ENCODE measurements around the gene FOXB1. TPM values are rescaled to one million over a fixed set of nuclear protein-coding genes. Genes with fewer than 3 reads are reported as not detected.

FOXB1 gene
- total RNA-seq, 1 experiment from 2014 or later, result 0.64 TPM

- Histone ChIP-seq H3K27ac (ENCODE audit: low read length) (no peak overlapping the region), H3K27me3 (ENCODE audit: control insufficient read depth, insufficient read depth, low read length) (peaks cover 50% of the 10 kb centered on the region), H3K9me3 (ENCODE audit: control insufficient read depth, insufficient read depth, low read depth, low read length) (no peaks in the 10 kb centered on the region), H3K4me1 (ENCODE audit: control insufficient read depth, insufficient read depth, low read length) (peaks cover 14% of the 10 kb centered on the region), H3K4me3 (ENCODE audit: low read depth in 2 of 2, low read length in 2 of 2) (peak overlapping the region; percentile 51 to 78), H3K36me3 (ENCODE audit: control insufficient read depth, insufficient read depth, low read length) (no peaks in the 10 kb centered on the region; the same call in 1 of the 2 replicates)
- in situ Hi-C loops (cut with HindIII; ENCODE audit: low pct_unique_long_range_greater_than_20kb, low sequenced_read_pairs) (no loop called here), intact Hi-C loops (cut with micrococcal nuclease; ENCODE audit: unreplicated experiment) (loop anchor here (10.0 kb wide), 1 partner anchor 110 kb away; no protein-coding TSS in a partner anchor)
- ChIA-PET CTCF (no interaction called here), POLR2A (no interaction called here)
- no peak for TF ChIP-seq SIN3A (IDR thresholded peaks at IDR 0.05; ENCODE audit: borderline replicate concordance, insufficient read depth, low read depth, low read length)
- TF ChIP-seq REST (IDR thresholded peaks at IDR 0.05; ENCODE audit: insufficient read depth in 1 of 2, low read depth in 2 of 2, low read length in 1 of 2), result no peak
- no peak for TF ChIP-seq CTCF (IDR thresholded peaks at IDR 0.05)
- no peak for TF ChIP-seq TCF7L2 (IDR thresholded peaks at IDR 0.05; ENCODE audit: low read depth, low read length)
- no peak for TF ChIP-seq POLR2AphosphoS5 (IDR thresholded peaks at IDR 0.05; ENCODE audit: low read depth, low read length)
- ATAC-seq, result peak; percentile 53
- no peak for DNase-seq (ENCODE audit: low read depth, low spot score)
- no TSS peak for BruUV-seq (replicated peaks)
Observed at GRCh38 chr15:60004846-60005351, 788 bp downstream of the FOXB1 start.

GRCh38 chr15:60005352-60006202 is 1.5 kb downstream of the FOXB1 start:
- CTCF ChIA-PET, result no interaction called here
- DNase-seq (ENCODE audit: low read depth, low spot score) (no peak), ATAC-seq (no peak)
- Histone ChIP-seq H3K9me3 (ENCODE audit: control insufficient read depth, insufficient read depth, low read depth, low read length) (no peaks in the 10 kb centered on the region), H3K4me3 (ENCODE audit: low read depth in 2 of 2, low read length in 2 of 2) (peak overlapping the region; percentile 51 to 78), H3K36me3 (ENCODE audit: control insufficient read depth, insufficient read depth, low read length) (no peaks in the 10 kb centered on the region; the same call in 1 of the 2 replicates), H3K27me3 (ENCODE audit: control insufficient read depth, insufficient read depth, low read length) (peaks cover 53% of the 10 kb centered on the region), H3K4me1 (ENCODE audit: control insufficient read depth, insufficient read depth, low read length) (peaks cover 14% of the 10 kb centered on the region), H3K27ac (ENCODE audit: low read length) (no peak overlapping the region)
- no peak for TF ChIP-seq REST (IDR thresholded peaks at IDR 0.05; ENCODE audit: insufficient read depth in 1 of 2, low read depth in 2 of 2, low read length in 1 of 2)
- no peak for TF ChIP-seq POLR2AphosphoS5 (IDR thresholded peaks at IDR 0.05; ENCODE audit: low read depth, low read length)
- no peak for TF ChIP-seq CTCF (IDR thresholded peaks at IDR 0.05)
- no peak for TF ChIP-seq TCF7L2 (IDR thresholded peaks at IDR 0.05; ENCODE audit: low read depth, low read length)
- TF ChIP-seq SIN3A (IDR thresholded peaks at IDR 0.05; ENCODE audit: borderline replicate concordance, insufficient read depth, low read depth, low read length), result no peak
- intact Hi-C loops (cut with micrococcal nuclease; ENCODE audit: unreplicated experiment), result loop anchor here (10.0 kb wide), 1 partner anchor 109 kb away; no protein-coding TSS in a partner anchor
- POLR2A ChIA-PET, result no interaction called here
- no TSS peak for BruUV-seq (replicated peaks)
- in situ Hi-C loops (cut with HindIII; ENCODE audit: low pct_unique_long_range_greater_than_20kb, low sequenced_read_pairs), result no loop called here

Data from Panc1 (cell line).